KBM-7 (cell line): ENCODE data around the gene TOMM34.

Experiments
- DNase-seq: peaks from one replicate; pipeline ENCODE4 v3.0.0-alpha.2; 2015
- in situ Hi-C: fragments of 300-500 bp; cut with MboI; formaldehyde crosslinking; loops from 2 replicates; pipeline ENCODE4 v1.14.3; 2020; ENCODE audit warnings: low sequenced_read_pairs, low pct_unique_long_range_greater_than_20kb, mixed read lengths

Gene TOMM34

GRCh38 chr20:44941120-44941691, 19.0 kb downstream of the TOMM34 start:
- in situ Hi-C loops, result no loop called here

GRCh38 chr20:44938637-44939036, 21.6 kb downstream of the TOMM34 start:
- in situ Hi-C loops, result no loop called here
- DNase-seq, result no peak

More at GRCh38 chr20:44941120-44941691, 19.0 kb downstream of the TOMM34 start:
- DNase-seq, result no peak

GRCh38 chr20:44936510-44936909, 23.7 kb downstream of the TOMM34 start:
- in situ Hi-C loops, result no loop called here
- no peak for DNase-seq

GRCh38 chr20:44932916-44933315, 27.3 kb downstream of the TOMM34 start:
- no peak for DNase-seq
- in situ Hi-C loops, result no loop called here

GRCh38 chr20:44931911-44932310, 28.3 kb downstream of the TOMM34 start:
- DNase-seq, result no peak
- in situ Hi-C loops, result no loop called here

- DNase-seq, result no peak
- in situ Hi-C loops, result no loop called here
These were observed 29.6 kb downstream of the TOMM34 start for GRCh38 chr20:44930517-44931168.

GRCh38 chr20:44928595-44928994, 31.6 kb downstream of the TOMM34 start:
- in situ Hi-C loops, result no loop called here

GRCh38 chr20:44924541-44924940, 35.7 kb downstream of the TOMM34 start:
- no peak for DNase-seq

More at GRCh38 chr20:44928595-44928994, 31.6 kb downstream of the TOMM34 start:
- no peak for DNase-seq

GRCh38 chr20:44921447-44921846, 38.8 kb downstream of the TOMM34 start:
- in situ Hi-C loops, result no loop called here
- no peak for DNase-seq

More at GRCh38 chr20:44924541-44924940, 35.7 kb downstream of the TOMM34 start:
- in situ Hi-C loops, result no loop called here

- in situ Hi-C loops, result no loop called here
- DNase-seq, result no peak
These were observed 41.4 kb downstream of the TOMM34 start for GRCh38 chr20:44918761-44919160.

- in situ Hi-C loops, result no loop called here
- DNase-seq, result no peak
These were observed 41.9 kb downstream of the TOMM34 start for GRCh38 chr20:44918342-44918741.

- DNase-seq, result no peak
- in situ Hi-C loops, result no loop called here
These were observed 42.8 kb downstream of the TOMM34 start for GRCh38 chr20:44917399-44917798.

- no peak for DNase-seq
- in situ Hi-C loops, result no loop called here
These were observed 43.6 kb downstream of the TOMM34 start for GRCh38 chr20:44916586-44916985.

- in situ Hi-C loops, result no loop called here
- DNase-seq, result no peak
These were observed 45.3 kb downstream of the TOMM34 start for GRCh38 chr20:44914924-44915323.

- in situ Hi-C loops, result no loop called here
- no peak for DNase-seq
These were observed 48.0 kb downstream of the TOMM34 start for GRCh38 chr20:44912189-44912588.

- in situ Hi-C loops, result no loop called here
These were observed 48.8 kb downstream of the TOMM34 start for GRCh38 chr20:44911264-44911921.

GRCh38 chr20:44910690-44911262, 49.4 kb downstream of the TOMM34 start:
- in situ Hi-C loops, result no loop called here
- DNase-seq, result peak; percentile 10

More at GRCh38 chr20:44911264-44911921, 48.8 kb downstream of the TOMM34 start:
- peak; percentile 78 for DNase-seq

- peak; percentile 62 for DNase-seq
- in situ Hi-C loops, result no loop called here
These were observed 50.1 kb downstream of the TOMM34 start, which contains the start of gene PABPC1L for GRCh38 chr20:44909872-44910689. Gene PABPC1L, plus strand, starts transcription at chr20:44910060. Its CDS starts 84 bp downstream, at chr20:44910144.
